Measurements from ENCODE around the gene EPHB1.

Gene EPHB1

GRCh38 chr3:135142530-135142929, 347.5 kb downstream of the EPHB1 start:
- no peak for DNase-seq

GRCh38 chr3:135143474-135143873, 348.4 kb downstream of the EPHB1 start:
- DNase-seq = no peak

- DNase-seq = no peak
Observed at GRCh38 chr3:135145581-135145980, 350.5 kb downstream of the EPHB1 start.

DNA sequence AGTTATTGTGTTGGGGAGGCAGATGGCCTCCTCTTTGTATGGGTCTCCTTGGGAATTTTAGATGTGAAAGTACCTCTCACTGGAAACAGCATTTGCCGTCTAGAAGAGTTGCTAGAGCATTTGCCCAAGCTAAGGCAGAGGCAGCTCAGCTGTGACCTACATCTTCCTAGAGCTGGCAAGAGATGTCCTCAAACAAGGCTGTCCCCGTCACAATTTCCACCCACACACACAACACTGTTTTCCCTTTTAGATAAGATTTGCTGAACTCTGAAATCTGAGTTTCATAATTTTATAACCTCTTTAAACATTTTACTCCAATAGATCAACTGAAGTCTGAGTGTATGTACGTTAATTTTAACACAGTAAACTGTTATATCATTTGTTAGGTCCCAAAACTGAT, 352.6 kb downstream of the EPHB1 start:
- DNase-seq = no peak

DNA sequence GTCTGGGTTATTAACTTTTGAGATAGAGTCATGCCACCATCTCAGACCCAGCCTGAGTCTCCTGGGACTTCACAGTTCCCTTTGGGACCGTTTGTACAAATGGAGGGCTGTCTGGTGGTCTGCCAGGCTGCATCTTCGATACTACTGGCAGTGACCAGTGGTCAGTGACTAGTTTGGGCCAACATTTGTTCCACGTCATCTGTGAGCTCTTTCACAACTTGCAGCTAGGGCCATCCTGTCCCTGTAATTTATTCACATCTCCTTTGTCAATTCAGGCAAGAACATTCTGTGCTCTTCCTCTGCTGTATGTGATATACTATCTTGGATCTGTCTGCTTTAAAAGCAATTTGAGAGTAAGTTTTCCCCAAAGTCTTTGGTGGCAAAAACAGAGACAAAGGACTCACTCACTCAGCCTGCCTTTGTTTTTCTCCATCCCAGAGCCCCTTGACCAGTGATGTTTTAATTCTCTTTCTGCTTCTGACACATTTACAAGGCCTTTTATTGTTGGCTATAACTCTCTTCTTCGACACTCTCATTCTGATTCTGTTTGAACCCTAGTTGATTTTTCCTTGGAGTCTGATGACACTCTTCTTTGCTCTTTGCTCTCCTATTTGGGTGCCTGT, 353.4 kb downstream of the EPHB1 start:
- no peak for DNase-seq

- DNase-seq = no peak
Observed at GRCh38 chr3:135149707-135150681, 354.9 kb downstream of the EPHB1 start.

DNA sequence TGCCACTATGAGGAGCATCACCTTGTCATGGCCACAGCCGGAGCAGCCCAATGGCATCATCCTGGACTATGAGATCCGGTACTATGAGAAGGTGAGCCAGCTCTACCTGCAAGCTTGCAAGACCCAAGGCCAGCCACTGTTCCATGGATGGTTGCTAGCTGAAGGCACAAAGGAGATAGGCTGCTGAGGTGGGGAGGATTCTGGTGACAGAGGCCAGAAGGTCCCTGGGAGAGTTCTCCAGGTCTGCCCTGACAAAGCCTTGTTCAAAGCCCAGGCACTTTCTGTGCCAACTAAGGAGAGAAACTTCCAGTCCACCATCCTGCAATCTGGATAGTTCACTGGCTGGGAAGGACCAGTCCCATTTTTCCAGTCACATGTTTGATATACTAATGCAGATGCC, 359.1 kb downstream of the EPHB1 start:
- no peak for DNase-seq

- DNase-seq = no peak
Observed at GRCh38 chr3:135155228-135155627, 360.2 kb downstream of the EPHB1 start.

DNA sequence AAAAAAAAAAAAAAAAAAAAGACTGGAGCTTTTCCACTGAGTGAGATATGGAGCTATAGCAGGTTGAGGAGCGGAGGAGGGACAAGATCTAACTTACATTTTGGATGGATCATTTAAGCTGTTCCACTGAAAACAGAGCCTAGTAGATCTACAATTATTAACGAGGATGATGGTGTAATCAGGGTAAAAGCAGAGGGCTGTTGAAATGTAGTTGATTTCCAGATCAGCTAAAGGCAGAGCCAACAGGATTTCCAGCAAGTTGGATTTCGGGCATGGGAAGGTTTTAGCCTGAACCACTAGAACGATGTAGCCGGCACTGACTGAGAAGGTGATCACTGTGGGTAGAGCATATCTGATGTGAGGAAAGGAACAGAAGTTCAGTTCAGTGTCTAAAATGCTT, 360.7 kb downstream of the EPHB1 start:
- DNase-seq = no peak

- no peak for DNase-seq
Observed at GRCh38 chr3:135157045-135157740, 362.1 kb downstream of the EPHB1 start.

DNA sequence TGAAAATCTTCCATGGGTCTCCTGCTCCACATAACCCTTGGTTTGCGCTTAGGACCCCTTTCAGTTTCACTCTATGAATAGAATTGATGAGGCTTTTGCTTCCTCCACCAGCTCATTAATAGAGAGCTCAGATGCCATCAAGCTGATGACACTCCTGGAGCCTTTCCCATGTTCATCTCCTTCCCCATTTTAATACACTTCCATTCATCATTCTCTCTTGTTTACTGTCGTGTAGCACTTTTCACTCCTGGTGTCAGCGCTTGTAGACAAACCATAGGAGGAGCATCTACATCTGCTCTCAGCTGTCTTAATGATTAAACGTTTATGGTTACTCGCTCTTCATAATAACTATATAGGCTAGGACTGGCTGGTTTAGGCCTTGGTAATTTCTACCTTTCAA, 363.5 kb downstream of the EPHB1 start:
- DNase-seq = no peak

DNA sequence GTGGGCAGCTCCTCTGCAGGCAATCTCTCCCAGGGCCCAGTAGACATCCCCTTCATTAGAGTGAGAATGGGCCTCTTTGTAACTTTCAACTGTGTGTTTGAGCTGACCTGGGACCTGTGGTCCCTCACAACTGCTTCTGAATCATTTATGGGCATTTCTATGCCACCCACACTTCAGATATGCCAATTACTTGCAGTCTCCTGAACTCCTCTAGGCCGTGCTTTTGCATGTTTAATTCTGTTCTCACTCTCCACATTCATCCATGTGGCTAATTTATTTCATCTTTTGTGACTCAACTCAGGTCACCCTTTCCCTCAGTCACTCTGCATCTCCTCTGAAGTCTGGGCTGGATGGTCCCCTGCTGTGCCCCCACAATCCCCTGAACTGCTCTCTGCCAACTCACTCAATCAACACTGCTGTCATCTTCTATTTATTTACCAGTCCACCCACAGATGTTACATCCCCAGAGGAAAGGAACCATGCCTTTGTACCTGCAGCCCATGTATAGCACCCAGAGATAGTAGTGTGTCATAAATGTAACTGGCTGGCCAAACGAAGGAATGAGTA, 364.7 kb downstream of the EPHB1 start:
- DNase-seq = no peak

DNA sequence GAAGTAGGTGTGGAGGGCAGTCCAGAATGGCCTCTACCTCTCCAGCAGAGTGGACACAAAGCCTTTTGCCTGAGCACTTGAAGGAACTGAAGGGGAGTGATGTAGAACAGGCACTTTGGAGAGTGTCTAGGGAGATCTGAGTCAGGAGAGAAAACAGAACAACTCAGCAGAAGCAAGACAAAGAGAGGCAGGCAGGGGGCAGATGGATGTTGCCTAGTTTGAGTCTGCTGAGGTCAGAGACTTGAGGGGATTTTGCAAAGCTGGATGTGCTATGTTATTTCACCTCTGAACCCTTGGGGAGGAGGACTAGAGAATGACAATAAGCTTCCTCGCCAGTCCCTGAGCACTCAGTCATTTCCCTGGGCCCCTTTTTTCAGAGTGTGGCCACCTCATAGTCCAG, 366.4 kb downstream of the EPHB1 start:
- no peak for DNase-seq

DNA sequence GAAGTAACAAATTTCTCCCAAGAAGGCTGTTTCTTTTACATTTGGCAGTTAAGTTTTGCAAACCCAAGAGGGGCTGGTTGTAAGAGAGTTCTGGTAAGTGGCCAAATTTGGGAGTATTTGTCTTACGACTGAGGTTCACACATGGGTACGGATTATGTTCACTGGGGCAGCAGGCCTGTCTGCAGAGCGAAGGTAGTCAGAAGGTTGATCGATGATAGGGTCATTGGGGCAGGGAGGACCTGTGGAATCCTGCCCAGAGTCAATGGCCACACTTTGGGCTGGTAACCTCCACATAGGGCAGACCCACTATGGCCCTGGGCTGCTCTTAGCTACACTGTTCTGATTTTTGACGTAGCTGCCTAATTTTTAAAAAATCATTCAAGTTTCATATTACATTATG, 368.6 kb downstream of the EPHB1 start:
- DNase-seq = no peak

DNA sequence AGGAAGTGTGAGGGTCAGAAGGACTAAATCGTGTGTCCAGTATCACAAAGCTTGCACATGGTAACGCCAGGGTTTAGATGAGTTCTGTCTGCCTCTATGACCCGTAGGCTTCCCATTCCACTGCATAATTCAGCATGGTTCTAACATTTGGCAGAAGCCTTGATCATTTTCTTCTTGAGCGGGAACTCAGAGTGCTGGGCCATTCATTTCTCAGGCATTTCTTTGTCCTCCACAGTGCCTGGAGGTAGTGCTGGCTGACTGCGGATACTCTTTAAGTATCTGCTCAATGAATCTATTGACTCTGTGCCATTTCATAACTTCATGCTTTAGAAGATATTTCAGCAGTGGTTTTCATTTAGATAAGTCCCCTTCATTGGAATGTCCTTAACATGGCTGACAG, 370.2 kb downstream of the EPHB1 start:
- no peak for DNase-seq

- no peak for DNase-seq
Observed at GRCh38 chr3:135166266-135166825, 371.3 kb downstream of the EPHB1 start.

- DNase-seq = no peak
Observed at GRCh38 chr3:135168822-135169221, 373.8 kb downstream of the EPHB1 start.

DNA sequence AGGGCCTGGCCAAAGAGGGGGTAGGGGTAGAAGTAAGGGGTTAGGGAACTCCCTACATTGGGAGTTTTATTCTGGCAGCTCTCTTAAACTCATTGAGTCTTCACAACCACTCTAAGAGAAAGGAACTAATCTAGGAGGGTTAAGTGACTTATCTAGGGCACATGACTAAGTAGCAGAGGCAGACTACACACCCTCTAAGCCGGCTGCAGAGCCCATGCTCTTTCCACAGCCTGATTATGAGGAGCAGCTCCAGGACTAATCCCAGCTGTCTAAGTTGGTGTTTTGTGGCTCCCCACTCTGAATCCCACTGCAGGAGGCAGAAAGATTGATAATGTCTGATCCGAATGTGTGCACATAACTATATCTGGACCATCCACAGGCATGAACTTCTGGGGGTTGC, 374.6 kb downstream of the EPHB1 start:
- no peak for DNase-seq

DNA sequence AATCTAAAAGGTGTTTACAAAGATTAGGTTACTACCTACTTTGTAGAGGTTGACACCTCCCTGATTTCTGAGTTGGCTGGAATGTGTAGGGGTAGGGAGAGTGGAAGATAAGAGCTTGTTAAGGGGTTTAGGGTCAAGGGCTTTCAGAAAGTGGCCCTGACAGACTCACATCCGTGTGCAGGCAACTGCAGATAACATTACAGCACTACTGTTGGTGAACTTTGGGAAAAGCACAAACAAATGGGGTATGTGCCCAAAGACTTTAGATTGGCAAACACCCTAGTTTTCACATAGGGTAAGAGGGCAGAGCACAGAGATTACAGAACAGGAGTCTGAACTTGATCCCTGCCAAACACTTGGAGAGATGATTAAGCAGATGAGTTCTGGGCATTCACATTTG, 375.7 kb downstream of the EPHB1 start:
- no peak for DNase-seq

DNA sequence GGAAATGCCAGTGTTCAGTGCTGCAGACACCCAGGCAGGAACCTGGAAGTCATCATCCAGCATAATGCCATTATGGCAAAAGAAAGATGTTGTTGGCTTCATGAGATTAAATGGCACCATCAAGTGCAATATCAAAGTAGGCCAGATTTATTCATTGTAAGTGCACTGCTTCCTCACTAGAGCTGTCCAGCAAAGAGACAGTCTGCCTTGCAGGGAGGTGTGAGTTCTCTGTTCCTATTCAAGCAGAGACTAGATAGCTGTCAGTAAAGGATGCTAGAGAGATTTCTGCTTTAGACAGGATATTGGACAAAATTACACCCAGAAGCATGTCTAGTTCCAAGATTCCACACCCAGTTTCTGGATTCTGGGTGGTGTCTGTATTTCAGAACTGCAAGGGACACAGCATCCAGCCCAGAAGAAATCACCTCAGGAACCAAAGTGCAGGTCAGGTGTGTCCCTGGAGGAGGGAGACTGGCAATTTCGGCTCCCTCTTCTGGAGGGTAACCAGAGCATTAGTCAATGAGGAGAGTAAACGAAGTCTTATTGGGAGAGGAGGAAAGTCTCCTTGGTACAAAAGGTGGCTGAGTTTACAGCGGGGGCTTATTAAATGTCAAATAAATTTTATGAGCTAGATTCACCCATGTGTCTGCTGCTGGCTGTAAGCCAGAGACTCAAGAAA, 377.3 kb downstream of the EPHB1 start:
- DNase-seq = no peak

DNA sequence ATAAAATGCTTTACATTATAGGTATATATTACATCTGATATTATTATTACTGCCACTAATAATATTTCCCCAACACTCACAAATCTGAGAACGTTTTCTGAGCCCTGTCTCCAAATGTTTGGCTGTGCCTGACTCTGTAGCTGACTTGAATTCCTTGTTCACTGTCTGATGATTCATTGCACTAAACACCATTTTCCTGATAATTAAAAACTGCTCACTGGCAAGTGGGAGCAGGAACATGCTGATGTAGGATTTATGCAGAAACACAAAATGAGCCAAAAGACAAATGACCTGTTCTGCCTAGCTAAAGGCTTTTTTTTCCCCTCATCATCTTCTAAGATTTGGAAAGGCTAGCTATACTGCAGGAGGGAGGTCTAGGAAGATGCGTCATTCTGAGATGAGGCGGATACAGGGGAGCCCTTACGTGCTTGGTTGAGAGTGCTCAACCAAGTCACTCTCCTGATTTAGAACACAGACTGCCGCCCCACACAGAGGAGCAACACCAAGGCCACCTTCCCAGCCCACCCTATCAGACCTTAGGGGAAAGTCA, 380.7 kb downstream of the EPHB1 start:
- DNase-seq = no peak

GRCh38 chr3:135176881-135177280, 381.8 kb downstream of the EPHB1 start:
- DNase-seq = no peak
